ENCODE results near the gene ARHGAP1.

Gene ARHGAP1

DNA sequence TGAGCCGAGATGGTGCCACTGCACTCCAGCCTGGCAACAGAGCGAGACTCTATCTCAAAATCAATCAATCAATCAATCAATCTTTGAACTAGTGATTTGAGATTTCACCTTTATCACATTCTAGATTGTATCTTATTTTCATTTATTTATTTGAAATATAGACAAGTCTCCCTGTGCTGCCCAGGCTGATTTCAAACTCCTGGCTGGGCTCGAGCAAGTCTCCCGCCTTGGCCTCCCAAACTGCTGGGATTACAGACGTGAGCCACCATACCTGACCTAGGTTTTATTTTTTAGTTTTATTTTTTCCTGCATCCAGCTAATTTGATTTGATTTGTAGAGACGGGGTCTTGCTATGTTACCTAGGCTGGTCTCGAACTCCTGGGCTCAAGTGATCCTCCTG is 35.7 kb upstream of the ARHGAP1 start:
- H3K9me3 ChIP-seq: no peaks in the 10 kb centered on the region
- H3K27ac ChIP-seq: peak overlapping the region in 1 of 2 donors; percentile 16
- no peaks in the 10 kb centered on the region for H3K27me3 ChIP-seq
- DNase-seq: no peak
- H3K4me3 ChIP-seq: no peak overlapping the region
- H3K36me3 ChIP-seq: peaks cover 0 to 4% (median 2%) of the 10 kb centered on the region in 3 donors
- intact Hi-C loops (cut with DNase I; ENCODE audit: low total_unique reads): no loop called here
- H3K4me1 ChIP-seq: peaks cover 0 to 6% (median 0%) of the 10 kb centered on the region in 4 donors
- TF ChIP-seq, protein P1, sequence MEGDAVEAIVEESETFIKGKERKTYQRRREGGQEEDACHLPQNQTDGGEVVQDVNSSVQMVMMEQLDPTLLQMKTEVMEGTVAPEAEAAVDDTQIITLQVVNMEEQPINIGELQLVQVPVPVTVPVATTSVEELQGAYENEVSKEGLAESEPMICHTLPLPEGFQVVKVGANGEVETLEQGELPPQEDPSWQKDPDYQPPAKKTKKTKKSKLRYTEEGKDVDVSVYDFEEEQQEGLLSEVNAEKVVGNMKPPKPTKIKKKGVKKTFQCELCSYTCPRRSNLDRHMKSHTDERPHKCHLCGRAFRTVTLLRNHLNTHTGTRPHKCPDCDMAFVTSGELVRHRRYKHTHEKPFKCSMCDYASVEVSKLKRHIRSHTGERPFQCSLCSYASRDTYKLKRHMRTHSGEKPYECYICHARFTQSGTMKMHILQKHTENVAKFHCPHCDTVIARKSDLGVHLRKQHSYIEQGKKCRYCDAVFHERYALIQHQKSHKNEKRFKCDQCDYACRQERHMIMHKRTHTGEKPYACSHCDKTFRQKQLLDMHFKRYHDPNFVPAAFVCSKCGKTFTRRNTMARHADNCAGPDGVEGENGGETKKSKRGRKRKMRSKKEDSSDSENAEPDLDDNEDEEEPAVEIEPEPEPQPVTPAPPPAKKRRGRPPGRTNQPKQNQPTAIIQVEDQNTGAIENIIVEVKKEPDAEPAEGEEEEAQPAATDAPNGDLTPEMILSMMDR (IDR thresholded peaks at IDR 0.05): no peak

DNA sequence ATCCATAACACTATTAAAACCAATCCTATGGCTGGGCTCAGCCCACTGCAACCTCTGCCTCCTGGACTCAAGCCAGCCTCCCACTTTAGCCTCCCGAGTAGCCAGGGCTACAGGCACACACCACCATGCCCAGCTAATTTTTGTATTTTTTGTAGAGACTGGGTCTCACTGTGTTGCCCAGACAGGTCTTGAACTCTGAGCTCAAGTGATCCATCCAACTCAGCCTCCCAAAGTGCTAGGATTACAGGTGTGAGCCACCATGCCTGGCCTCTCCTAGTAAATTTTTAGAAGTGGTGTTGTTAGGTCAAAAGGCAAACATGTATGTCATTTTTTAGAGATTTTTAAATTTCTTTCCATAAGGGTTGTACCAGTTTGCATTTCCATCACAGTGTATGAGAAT is 32.8 kb upstream of the ARHGAP1 start:
- H3K4me3 ChIP-seq: no peak overlapping the region
- peaks cover 0 to 6% (median 0%) of the 10 kb centered on the region in 4 donors for H3K4me1 ChIP-seq
- no peaks in the 10 kb centered on the region for H3K36me3 ChIP-seq
- no peak for DNase-seq
- no peaks in the 10 kb centered on the region for H3K27me3 ChIP-seq
- H3K27ac ChIP-seq: no peak overlapping the region
- intact Hi-C loops (cut with DNase I; ENCODE audit: low total_unique reads): no loop called here
- TF ChIP-seq, protein P1 (IDR thresholded peaks at IDR 0.05): no peak
- no peaks in the 10 kb centered on the region for H3K9me3 ChIP-seq

DNA sequence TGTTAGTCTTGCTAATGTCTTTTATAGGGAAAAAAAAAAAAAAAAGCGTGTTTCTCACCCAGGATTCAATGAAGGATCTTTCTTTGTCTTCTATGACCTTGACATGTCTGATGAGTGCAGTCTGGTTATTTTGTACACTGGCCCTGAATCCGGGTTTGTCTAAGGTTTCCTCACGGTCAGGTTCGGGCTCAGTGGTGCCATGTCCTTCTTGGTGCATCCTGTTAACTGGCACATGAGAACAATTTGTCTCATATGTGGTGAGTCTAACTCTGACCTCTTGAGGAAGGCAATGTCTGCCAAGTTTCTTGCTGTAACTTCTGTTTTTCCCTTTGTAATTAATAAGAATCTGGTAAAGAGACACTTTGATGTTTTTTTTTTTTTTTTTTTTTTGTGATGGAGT is 31.1 kb upstream of the ARHGAP1 start:
- no peak overlapping the region for H3K27ac ChIP-seq
- intact Hi-C loops (cut with DNase I; ENCODE audit: low total_unique reads): no loop called here

DNA sequence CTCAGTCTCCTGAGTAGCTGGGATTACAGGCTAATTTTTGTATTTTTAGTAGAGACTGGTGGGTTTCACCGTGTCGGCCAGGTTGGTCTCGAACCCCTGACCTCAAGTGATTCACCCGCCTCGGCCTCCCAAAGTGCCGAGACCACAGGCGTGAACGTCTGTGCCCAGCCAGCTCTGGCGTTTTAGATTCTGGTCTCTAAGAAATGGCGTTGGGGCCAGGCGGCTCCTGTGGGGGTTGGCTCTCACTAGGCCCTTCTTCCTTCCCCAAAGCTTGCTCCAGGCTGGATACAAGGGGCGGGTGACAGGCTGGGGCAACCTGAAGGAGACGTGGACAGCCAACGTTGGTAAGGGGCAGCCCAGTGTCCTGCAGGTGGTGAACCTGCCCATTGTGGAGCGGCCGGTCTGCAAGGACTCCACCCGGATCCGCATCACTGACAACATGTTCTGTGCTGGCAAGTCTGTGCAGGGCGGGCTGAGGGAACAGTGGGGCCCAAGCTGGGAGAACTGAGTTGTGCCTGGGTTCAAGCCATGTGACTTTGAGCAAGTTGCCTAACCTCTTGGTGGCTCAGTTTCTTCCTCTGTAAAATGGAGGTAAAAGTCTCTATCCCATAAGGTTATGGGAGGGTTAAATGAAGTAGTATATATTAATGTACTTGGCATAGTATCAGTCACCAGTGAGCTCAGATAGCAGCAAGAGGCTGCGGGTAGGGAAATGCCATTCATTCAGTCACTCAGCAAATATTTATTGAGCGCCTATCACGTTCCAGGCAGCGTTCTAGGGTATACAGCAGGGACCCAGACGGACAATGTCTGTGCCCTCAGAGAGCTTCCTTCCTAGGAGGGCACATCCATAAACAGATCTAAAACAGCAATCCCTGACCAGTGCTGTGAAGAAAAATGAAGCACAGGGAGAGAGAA is 28.9 kb upstream of the ARHGAP1 start:
- intact Hi-C loops (cut with DNase I; ENCODE audit: low total_unique reads): no loop called here
- no peak for DNase-seq
- Histone ChIP-seq H3K36me3 (no peaks in the 10 kb centered on the region), H3K27me3 (no peaks in the 10 kb centered on the region), H3K4me1 (no peaks in the 10 kb centered on the region), H3K4me3 (no peak overlapping the region), H3K27ac (no peak overlapping the region), H3K9me3 (no peaks in the 10 kb centered on the region)
- TF ChIP-seq, protein P1 (IDR thresholded peaks at IDR 0.05): no peak

More for the DNA sequence above, 31.1 kb upstream of the ARHGAP1 start:
- Histone ChIP-seq H3K27me3 (no peaks in the 10 kb centered on the region), H3K9me3 (no peaks in the 10 kb centered on the region), H3K4me1 (peaks cover 0 to 4% (median 0%) of the 10 kb centered on the region in 4 donors), H3K4me3 (no peak overlapping the region), H3K36me3 (no peaks in the 10 kb centered on the region)
- TF ChIP-seq, protein P1 (IDR thresholded peaks at IDR 0.05): no peak
- DNase-seq: no peak

DNA sequence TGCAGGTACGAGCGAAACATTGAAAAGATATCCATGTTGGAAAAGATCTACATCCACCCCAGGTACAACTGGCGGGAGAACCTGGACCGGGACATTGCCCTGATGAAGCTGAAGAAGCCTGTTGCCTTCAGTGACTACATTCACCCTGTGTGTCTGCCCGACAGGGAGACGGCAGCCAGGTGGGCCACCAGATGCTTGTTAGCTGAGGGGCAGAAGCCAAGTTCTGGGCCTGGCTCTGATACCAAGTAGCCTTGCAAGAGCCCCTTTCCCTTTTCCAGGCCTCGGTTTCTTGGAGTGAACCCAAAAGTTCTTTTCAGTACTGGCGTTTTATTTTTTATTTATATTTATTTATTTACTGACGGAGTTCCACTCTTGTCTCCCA is 28.2 kb upstream of the ARHGAP1 start:
- intact Hi-C loops (cut with DNase I; ENCODE audit: low total_unique reads): no loop called here
- no peak overlapping the region for H3K4me3 ChIP-seq
- H3K27me3 ChIP-seq: no peaks in the 10 kb centered on the region
- TF ChIP-seq, protein P1 (IDR thresholded peaks at IDR 0.05): no peak
- no peak for DNase-seq
- H3K27ac ChIP-seq: no peak overlapping the region
- no peaks in the 10 kb centered on the region for H3K36me3 ChIP-seq
- no peaks in the 10 kb centered on the region for H3K9me3 ChIP-seq
- no peaks in the 10 kb centered on the region for H3K4me1 ChIP-seq

All from tibial artery (tissue), 4 donors.